Stomach (tissue), 4 donors: ENCODE results near the gene PDSS2.

Experiments used
- CTCF ChIP-seq, 7 experiments: fragments of 450-650 bp in 4 of 7; fragments of 200-600 bp in 3 of 7; sonication (generic) in 3 of 7; IDR thresholded peaks; one replicate each; pipeline ENCODE4 v1.5.1; 2016 to 2019; ENCODE audit warnings: antibody characterized with exemption in 7 of 7, control low read depth in 2 of 7, mild to moderate bottlenecking in 1 of 7
- EP300 ChIP-seq: sonication (generic); formaldehyde crosslinking; IDR thresholded peaks from one replicate; pipeline ENCODE4 v1.6.1; 2017; ENCODE audit warnings: antibody characterized with exemption
- POLR2A ChIP-seq, 4 donors: fragments of 450-650 bp; IDR thresholded peaks; one replicate each; pipeline ENCODE4 v1.6.1; 2016; ENCODE audit warnings: antibody characterized with exemption in 4 of 4, control low read depth in 2 of 4, mild to moderate bottlenecking in 1 of 4, moderate library complexity in 1 of 4

DNA sequence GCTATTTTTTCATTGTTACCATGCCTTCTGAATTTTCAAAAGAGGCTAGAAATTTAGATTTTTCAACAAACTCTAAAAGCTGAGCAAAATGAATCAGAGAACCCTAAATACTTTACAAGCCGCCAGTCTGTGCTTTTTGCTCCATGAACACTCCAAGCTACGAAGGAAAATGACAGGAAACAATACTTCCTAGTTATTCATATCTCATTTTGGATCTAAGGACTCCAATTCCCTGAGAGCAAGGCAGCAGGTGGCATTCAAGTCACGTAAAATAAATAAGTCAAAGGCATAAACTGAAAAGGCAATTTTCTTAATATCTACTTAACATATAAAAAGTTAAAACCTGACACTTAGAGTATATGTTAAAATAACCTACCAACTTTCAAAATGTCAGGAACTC, 50.6 kb downstream of the PDSS2 start:
- TF ChIP-seq POLR2A (IDR thresholded peaks at IDR 0.05), result no peak
- TF ChIP-seq CTCF (IDR thresholded peaks at IDR 0.05), result no peak
- no peak for TF ChIP-seq EP300
